ENCODE results near the gene RNASE7. TPM values are rescaled to one million over a fixed set of nuclear protein-coding genes. Genes with fewer than 3 reads are reported as not detected.

RNASE7 gene
- total RNA-seq, 1 experiment from 2014 or later: not detected

- DNase-seq (ENCODE audit: low spot score): no peak
Observed at GRCh38 chr14:21086908-21087293, 44.7 kb downstream of the RNASE7 start.

DNA sequence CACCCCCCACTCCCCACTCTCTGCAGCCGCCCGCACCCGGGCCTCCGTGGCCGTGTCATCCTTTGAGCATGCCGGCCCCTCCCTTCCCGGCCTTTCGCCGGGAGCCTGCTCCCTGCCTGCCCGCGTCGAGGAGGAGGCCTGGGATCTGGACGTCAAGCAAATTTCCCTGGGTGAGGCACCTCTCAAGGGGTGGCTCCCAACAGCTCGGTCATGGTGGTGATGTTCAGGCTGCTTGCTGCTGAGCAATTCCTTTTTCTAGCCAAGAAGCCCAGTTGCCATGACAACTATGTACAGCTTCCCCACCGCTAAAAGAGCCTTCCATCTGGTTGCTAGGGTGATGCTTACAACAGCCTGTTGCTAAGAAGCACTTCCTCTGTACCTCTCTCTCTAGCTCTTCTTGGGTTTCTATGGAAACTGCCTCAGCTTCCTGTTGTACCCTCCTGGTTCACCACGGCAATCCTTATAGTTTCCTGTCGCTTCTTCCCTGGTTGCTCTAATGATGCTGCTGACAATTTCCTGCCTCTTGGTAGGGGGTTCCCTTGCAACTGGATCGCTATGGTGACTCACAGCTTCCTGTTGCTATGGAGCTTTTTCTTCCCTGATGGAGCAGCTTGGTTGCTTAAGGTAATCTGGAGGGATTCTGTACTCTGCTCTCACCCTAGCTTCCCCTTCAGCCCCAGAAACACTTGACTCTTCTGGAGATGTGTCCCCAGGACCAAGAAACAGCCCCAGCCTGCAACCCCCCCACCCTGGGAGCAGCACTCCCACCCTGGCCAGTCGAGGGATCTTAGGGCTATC is 45.3 kb downstream of the RNASE7 start:
- DNase-seq (ENCODE audit: low spot score): no peak

DNA sequence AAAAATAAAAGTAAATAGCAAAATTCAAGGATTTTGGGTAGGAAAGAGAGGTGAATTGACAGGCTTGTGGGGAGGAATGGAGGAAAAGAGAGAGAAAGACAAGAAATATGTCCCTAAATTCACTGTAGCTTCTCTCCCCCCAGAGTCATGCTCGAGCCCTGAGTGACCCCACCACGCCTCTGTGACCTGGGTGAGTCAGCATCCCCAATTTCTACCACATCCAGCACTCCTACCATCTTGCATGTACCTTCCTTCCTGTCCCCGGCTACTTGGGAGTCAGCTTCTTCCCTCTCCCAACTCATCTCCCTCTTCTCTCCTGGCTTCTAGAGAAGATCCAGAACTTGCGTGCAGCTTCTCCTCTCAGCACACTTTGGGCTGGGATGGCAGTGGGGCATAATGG is 46.5 kb downstream of the RNASE7 start:
- no peak for DNase-seq (ENCODE audit: low spot score)

- no peak for DNase-seq (ENCODE audit: low spot score)
Observed at GRCh38 chr14:21089271-21089670, 47.1 kb downstream of the RNASE7 start.

GRCh38 chr14:21089877-21090193 is 47.7 kb downstream of the RNASE7 start:
- no peak for DNase-seq (ENCODE audit: low spot score)

- no peak for DNase-seq (ENCODE audit: low spot score)
Observed at GRCh38 chr14:21090194-21090939, 48.2 kb downstream of the RNASE7 start.

DNA sequence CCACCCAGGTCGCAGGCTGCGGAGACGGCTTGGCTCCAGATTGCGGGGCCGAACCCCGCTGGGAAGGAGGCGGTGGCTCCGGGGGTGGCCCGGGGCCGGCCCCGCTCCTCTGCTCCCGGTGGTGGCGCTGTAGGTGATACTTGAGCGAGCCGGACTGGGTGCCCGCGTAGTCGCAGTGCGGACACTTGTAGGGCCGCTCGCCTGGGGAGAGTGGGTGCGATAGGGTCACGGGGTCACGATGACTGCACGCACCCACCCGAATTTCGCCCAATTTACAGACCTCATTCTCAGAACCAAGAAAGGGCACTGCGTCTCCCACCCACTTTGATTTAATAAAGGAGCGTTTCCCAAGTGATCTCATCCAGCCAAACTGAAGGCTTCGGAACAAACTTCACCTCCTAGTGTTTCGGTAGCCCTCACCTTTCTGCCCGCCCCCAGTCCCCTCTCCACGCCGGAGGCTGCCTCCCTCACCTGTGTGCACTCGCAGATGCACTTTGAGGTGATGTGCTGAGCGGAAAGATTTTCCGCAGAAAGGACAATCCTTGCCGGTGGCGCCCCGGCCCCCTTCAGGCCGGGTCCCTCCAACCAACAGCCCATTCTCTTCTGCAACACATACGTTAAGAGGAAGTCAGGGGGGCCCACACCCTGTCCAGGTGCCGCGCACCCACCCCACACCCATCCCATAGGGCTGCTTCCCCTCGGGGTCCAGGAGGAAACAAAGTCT is 48.9 kb downstream of the RNASE7 start:
- no peak for DNase-seq (ENCODE audit: low spot score)

GRCh38 chr14:21091821-21092272 is 49.7 kb downstream of the RNASE7 start:
- no peak for DNase-seq (ENCODE audit: low spot score)

- peak; percentile 69 for DNase-seq (ENCODE audit: low spot score)
Observed at GRCh38 chr14:21092273-21093011, 50.3 kb downstream of the RNASE7 start.

GRCh38 chr14:21093018-21093417 is 50.9 kb downstream of the RNASE7 start:
- DNase-seq (ENCODE audit: low spot score): no peak

Other genes with a start within 250 kb of the RNASE7 start
- 0.37 and 7.7 TPM in 2 replicates for gene RNASE1, start 239.5 kb upstream of the RNASE7 start, total RNA-seq (2014; rRNA removed; shearing (Covaris generic))
- not detected in 2 replicates for gene RNASE3, start 151.0 kb upstream of the RNASE7 start, total RNA-seq (2014; rRNA removed; shearing (Covaris generic))
- gene RNASE2, start 86.9 kb upstream of the RNASE7 start, total RNA-seq (2014; rRNA removed; shearing (Covaris generic)): not detected in 2 replicates
- gene METTL17, start 52.4 kb upstream of the RNASE7 start, total RNA-seq (2014; rRNA removed; shearing (Covaris generic)): 47.1 and 49.6 TPM in 2 replicates
- not detected in 2 replicates for gene SLC39A2, start 43.1 kb upstream of the RNASE7 start, total RNA-seq (2014; rRNA removed; shearing (Covaris generic))
- gene NDRG2, start 17.3 kb upstream of the RNASE7 start, total RNA-seq (2014; rRNA removed; shearing (Covaris generic)): 16.0 and 18.1 TPM in 2 replicates
- not detected in 2 replicates for gene TPPP2, start 12.1 kb upstream of the RNASE7 start, total RNA-seq (2014; rRNA removed; shearing (Covaris generic))
- gene RNASE13, start 7.6 kb upstream of the RNASE7 start, total RNA-seq (2014; rRNA removed; shearing (Covaris generic)): not detected in 2 replicates
- gene RNASE8, start 15.5 kb downstream of the RNASE7 start, total RNA-seq (2014; rRNA removed; shearing (Covaris generic)): not detected in 2 replicates
- gene ARHGEF40, start 27.9 kb downstream of the RNASE7 start, total RNA-seq (2014; rRNA removed; shearing (Covaris generic)): 18.4 and 20.0 TPM in 2 replicates
- gene ZNF219, start 56.3 kb downstream of the RNASE7 start, total RNA-seq (2014; rRNA removed; shearing (Covaris generic)): 13.6 and 14.6 TPM in 2 replicates
- 0.41 TPM in 1 of 2 replicates, not detected in the other for gene TMEM253, start 58.7 kb downstream of the RNASE7 start, total RNA-seq (2014; rRNA removed; shearing (Covaris generic))
- gene OR5AU1, start 113.7 kb downstream of the RNASE7 start, total RNA-seq (2014; rRNA removed; shearing (Covaris generic)): not detected in 2 replicates
- gene HNRNPC, start 227.1 kb downstream of the RNASE7 start, total RNA-seq (2014; rRNA removed; shearing (Covaris generic)): 375 and 471 TPM in 2 replicates
- 0.05 and 0.33 TPM in 2 replicates for gene RPGRIP1, start 237.7 kb downstream of the RNASE7 start, total RNA-seq (2014; rRNA removed; shearing (Covaris generic))